Psoas muscle (tissue), 8 donors: ENCODE data around the gene CLRN2. TPM values are rescaled to one million over a fixed set of nuclear protein-coding genes. Genes with fewer than 3 reads are reported as not detected.
"Not testable (repeated sequence)": the region's sequence is repeated elsewhere in the genome, so short reads cannot be mapped to it uniquely, and the experiment has no call there.

Experiments used
- ATAC-seq, 4 donors: fragments of 200-7000 bp; cut with Tn5 transposase; one replicate each; pipeline ENCODE4 v1.9.1; 2020; ENCODE audit warnings: moderate library complexity in 3 of 4, mild to moderate bottlenecking in 2 of 4
- DNase-seq, 2 donors: peaks; one replicate each; pipeline ENCODE4 v3.0.0-alpha.2; 2020
- H3K27ac ChIP-seq: fragments of 200-600 bp; one replicate; pipeline ENCODE4 v1.8.0; 2022
- H3K27me3 ChIP-seq, 3 donors: fragments of 200-600 bp in 1 of 3; one replicate each; pipeline versions ENCODE4 v1.6.1 to v1.8.0; 2013 to 2022; ENCODE audit warnings: low read length in 2 of 3, mild to moderate bottlenecking in 2 of 3, moderate library complexity in 1 of 3; ENCODE audit not compliant: insufficient read depth in 3 of 3
- H3K36me3 ChIP-seq, 2 donors: fragments of 200-600 bp in 1 of 2; one replicate each; pipeline versions ENCODE4 v1.6.1 to v1.8.0; 2013 to 2022; ENCODE audit warnings: low read depth in 1 of 2, mild to moderate bottlenecking in 1 of 2, moderate library complexity in 1 of 2; ENCODE audit not compliant: insufficient read depth in 1 of 2
- H3K4me1 ChIP-seq: fragments of 200-600 bp; one replicate; pipeline ENCODE4 v1.8.0; 2022
- H3K4me3 ChIP-seq: fragments of 200-600 bp; one replicate; pipeline ENCODE4 v1.8.0; 2022; ENCODE audit warnings: mild to moderate bottlenecking
- H3K9me3 ChIP-seq: fragments of 200-600 bp; one replicate; pipeline ENCODE4 v1.8.0; 2022
- CTCF ChIP-seq: fragments of 200-600 bp; IDR thresholded peaks from one replicate; pipeline ENCODE4 v1.8.0; 2022; ENCODE audit warnings: antibody characterized with exemption
- WGBS, 3 donors: extraction: QIAGEN DNeasy Blood & Tissue Kit; methylation state at CpG; one replicate each; pipeline versions ENCODE4 v1.1.6 to v1.1.7; 2013; 5-methylcytosine and 5-hydroxymethylcytosine counted together
- intact Hi-C, 2 donors: fragments of 100-400 bp; cut with DNase I; formaldehyde crosslinking; loops; one replicate each; pipeline versions ENCODE4 v1.11.0 to v1.14.2; 2022
- polyA plus RNA-seq, 3 donors: library from polyadenylated mRNA; stranded (reverse); fragments of 200-250 nt; gene quantifications; one replicate each; pipeline ENCODE4 v1.2.3, GENCODE V29; 2013
- total RNA-seq, 4 donors: library from RNA; stranded (reverse); fragmentation: NEBNext Ultra II Directional in 2 of 4; extraction: Animal tissue kit (Norgen Biotek cat#: 25700) in 2 of 4; gene quantifications; one replicate each; pipeline versions ENCODE4 v1.2.1 to v1.2.4, GENCODE V29; 2021 to 2023
- donor health status: healthy with polysubstance abuse.
- donor health status: DM: no; HTN: no; CAD: no; lungs with moderate emphysema.
- donor health status: Bipolar disorder and iron deficiency.
- donor health status: healthy.
- donor health status: DM: yes; HTN: yes; CAD: no.
- donor health status: DM: no; HTN: no; CAD: no.
- donor health status: DM: no; HTN: no; CAD: no.
- donor health status: DM: yes; HTN: yes; CAD: no.

Gene CLRN2
- total and polyA plus RNA-seq, 7 donors: not detected

- Histone ChIP-seq H3K27me3 (no peaks in the 10 kb centered on the region), H3K4me1 (no peaks in the 10 kb centered on the region), H3K36me3 (no peaks in the 10 kb centered on the region), H3K27ac (no peak overlapping the region), H3K4me3 (no peak overlapping the region), H3K9me3 (no peaks in the 10 kb centered on the region)
- WGBS, 3 donors: 46 to 64% (median 58%) methylated on average over 1 of the region's 1 CpG
- DNase-seq (no peak), ATAC-seq (peak in 1 of 4 donors; percentile 51)
- peak; percentile 17 for TF ChIP-seq CTCF
- intact Hi-C loops: no loop called here
Measured at GRCh38 chr4:17562157-17562556, 47.2 kb downstream of the CLRN2 start.

GRCh38 chr4:17565846-17566245, 50.9 kb downstream of the CLRN2 start:
- no peaks in the 10 kb centered on the region for H3K27me3 ChIP-seq
- no peak for TF ChIP-seq CTCF
- no peak overlapping the region for H3K4me3 ChIP-seq
- 85 to 97% (median 92%) methylated on average over 3 of the region's 3 CpGs for WGBS, 3 donors
- no peaks in the 10 kb centered on the region for H3K4me1 ChIP-seq
- DNase-seq (no peak), ATAC-seq (no peak)
- H3K36me3 ChIP-seq: no peaks in the 10 kb centered on the region
- intact Hi-C loops: no loop called here
- H3K9me3 ChIP-seq: no peaks in the 10 kb centered on the region
- no peak overlapping the region for H3K27ac ChIP-seq

- no peak overlapping the region for H3K4me3 ChIP-seq
- H3K36me3 ChIP-seq: no peaks in the 10 kb centered on the region
- H3K27me3 ChIP-seq: no peaks in the 10 kb centered on the region
- no peaks in the 10 kb centered on the region for H3K9me3 ChIP-seq
- no peak overlapping the region for H3K27ac ChIP-seq
- H3K4me1 ChIP-seq: no peaks in the 10 kb centered on the region
- intact Hi-C loops: no loop called here
- 41 to 53% (median 45%) methylated on average over 2 of the region's 2 CpGs for WGBS, 3 donors
- TF ChIP-seq CTCF: no peak
- DNase-seq (no peak), ATAC-seq (no peak)
Measured at GRCh38 chr4:17567271-17567670, 52.3 kb downstream of the CLRN2 start.

GRCh38 chr4:17574206-17574605, 59.2 kb downstream of the CLRN2 start:
- Histone ChIP-seq H3K27me3 (no peaks in the 10 kb centered on the region), H3K4me1 (peaks cover 11% of the 10 kb centered on the region), H3K9me3 (no peaks in the 10 kb centered on the region), H3K4me3 (no peak overlapping the region), H3K27ac (no peak overlapping the region), H3K36me3 (peaks cover 0 to 2% of the 10 kb centered on the region in 2 donors)
- no peak for TF ChIP-seq CTCF
- no peak for ATAC-seq
- DNase-seq: no peak
- WGBS, 3 donors: 87 to 91% (median 90%) methylated on average over 4 of the region's 4 CpGs
- intact Hi-C loops: loop anchor here in 1 of 2 donors (10.0 kb wide), 2 partner anchors 61 to 231 kb away; no protein-coding TSS in a partner anchor

GRCh38 chr4:17575177-17575576, 60.2 kb downstream of the CLRN2 start:
- H3K27me3 ChIP-seq, DNase-seq, H3K4me3 ChIP-seq, ATAC-seq, H3K27ac ChIP-seq, H3K9me3 ChIP-seq: not testable (repeated sequence)
- H3K4me1 ChIP-seq: peaks cover 11% of the 10 kb centered on the region
- WGBS, 3 donors: 83 to 89% (median 86%) methylated on average over 12 of the region's 12 CpGs
- H3K36me3 ChIP-seq: peaks cover 0 to 12% of the 10 kb centered on the region in 2 donors
- intact Hi-C loops: loop anchor here (5.0 to 10.0 kb wide), 4 partner anchors 37 to 447 kb away; partner anchors contain the start of genes LCORL (in 1 of the 2) and MED28 (in 1 of the 2)

Other genes starting within 250 kb of the CLRN2 start
- 10 to 100 TPM; 34.6 to 47.2 (median 39.7) TPM for gene QDPR, start 3.1 kb upstream of the CLRN2 start, total RNA-seq
- 10 to 100 TPM; 17.6 to 53.2 (median 35.4) TPM for gene QDPR, start 3.1 kb upstream of the CLRN2 start, polyA plus RNA-seq
- gene LAP3, start 62.0 kb downstream of the CLRN2 start, total RNA-seq: 10 to 100 TPM; 52.0 to 81.3 (median 66.2) TPM
- gene LAP3, start 62.0 kb downstream of the CLRN2 start, polyA plus RNA-seq: 10 to 100 TPM; 44.6 to 82.4 (median 53.2) TPM
- gene MED28, start 99.5 kb downstream of the CLRN2 start, total RNA-seq: 10 to 100 TPM; 27.2 to 58.3 (median 44.0) TPM
- 10 to 100 TPM; 30.7 to 51.5 (median 33.0) TPM for gene MED28, start 99.5 kb downstream of the CLRN2 start, polyA plus RNA-seq